Measurements from ENCODE around the gene CLDN22.

The CLDN22 gene

DNA sequence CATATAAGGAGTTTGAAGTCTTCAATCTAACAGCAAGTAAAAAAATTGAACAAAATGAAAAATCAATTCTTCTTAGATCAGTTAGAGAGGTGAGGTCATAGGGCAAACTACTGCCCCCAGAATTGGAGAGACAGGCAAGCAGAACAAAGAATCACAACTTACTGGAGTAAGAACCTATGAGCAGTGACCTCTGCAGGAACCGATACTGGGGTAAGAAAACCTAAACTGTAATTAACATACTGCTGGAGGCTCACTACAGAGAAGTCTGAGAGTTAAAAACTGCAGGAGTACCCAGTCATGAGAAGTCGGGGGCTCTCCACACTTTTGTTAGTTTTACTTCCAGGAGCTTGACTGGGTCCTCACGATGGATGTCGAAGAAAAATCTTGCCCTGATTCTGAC is 16.0 kb downstream of the CLDN22 start:
- no peak overlapping the region for H3K27ac ChIP-seq
- no peak for TF ChIP-seq ZFX (IDR thresholded peaks at IDR 0.05)
- TF ChIP-seq, protein P1, sequence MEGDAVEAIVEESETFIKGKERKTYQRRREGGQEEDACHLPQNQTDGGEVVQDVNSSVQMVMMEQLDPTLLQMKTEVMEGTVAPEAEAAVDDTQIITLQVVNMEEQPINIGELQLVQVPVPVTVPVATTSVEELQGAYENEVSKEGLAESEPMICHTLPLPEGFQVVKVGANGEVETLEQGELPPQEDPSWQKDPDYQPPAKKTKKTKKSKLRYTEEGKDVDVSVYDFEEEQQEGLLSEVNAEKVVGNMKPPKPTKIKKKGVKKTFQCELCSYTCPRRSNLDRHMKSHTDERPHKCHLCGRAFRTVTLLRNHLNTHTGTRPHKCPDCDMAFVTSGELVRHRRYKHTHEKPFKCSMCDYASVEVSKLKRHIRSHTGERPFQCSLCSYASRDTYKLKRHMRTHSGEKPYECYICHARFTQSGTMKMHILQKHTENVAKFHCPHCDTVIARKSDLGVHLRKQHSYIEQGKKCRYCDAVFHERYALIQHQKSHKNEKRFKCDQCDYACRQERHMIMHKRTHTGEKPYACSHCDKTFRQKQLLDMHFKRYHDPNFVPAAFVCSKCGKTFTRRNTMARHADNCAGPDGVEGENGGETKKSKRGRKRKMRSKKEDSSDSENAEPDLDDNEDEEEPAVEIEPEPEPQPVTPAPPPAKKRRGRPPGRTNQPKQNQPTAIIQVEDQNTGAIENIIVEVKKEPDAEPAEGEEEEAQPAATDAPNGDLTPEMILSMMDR (conservative IDR thresholded peaks at IDR 0.05) = no peak

DNA sequence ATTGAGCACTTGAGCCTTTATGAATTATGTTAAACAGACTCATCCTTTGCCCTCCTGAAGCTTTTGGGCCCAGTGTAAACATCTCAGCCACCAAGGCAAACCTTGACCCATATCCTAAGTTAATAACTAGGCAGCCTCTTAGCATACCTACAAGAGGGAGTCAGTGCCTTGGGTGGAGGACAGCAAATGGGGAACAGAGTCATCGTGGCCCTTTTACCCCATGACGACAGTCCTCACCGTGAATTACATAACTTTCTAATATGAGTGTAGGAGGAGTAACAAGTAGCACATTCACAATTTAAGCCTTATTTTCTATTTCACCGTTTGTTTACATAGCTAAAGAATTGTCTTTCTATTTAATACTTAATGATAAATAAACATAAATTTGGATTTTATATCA is 16.8 kb downstream of the CLDN22 start:
- TF ChIP-seq ZFX (IDR thresholded peaks at IDR 0.05) = no peak
- TF ChIP-seq, protein P1 (conservative IDR thresholded peaks at IDR 0.05) = no peak
- H3K27ac ChIP-seq = no peak overlapping the region

DNA sequence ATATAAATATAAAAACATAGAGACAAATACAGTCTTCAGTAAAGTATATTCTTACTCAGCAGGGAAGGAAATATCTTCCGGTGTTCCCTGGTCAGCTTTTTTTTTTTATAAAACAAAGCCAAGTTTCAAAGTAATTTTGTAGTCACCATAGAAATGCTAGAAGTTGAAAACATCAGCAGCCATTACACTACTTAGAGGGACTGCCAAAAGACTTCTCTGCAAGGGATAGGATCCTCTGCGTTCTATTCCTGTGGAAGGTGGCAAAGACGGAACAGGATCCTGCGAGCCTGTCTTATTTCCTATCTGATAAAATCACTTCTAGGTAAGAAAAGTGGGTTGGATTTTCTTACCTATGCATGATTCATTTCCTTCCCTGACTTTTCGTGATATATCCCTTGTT is 19.4 kb downstream of the CLDN22 start:
- TF ChIP-seq, protein P1 (conservative IDR thresholded peaks at IDR 0.05) = no peak
- no peak for TF ChIP-seq ZFX (IDR thresholded peaks at IDR 0.05)
- H3K27ac ChIP-seq = no peak overlapping the region

DNA sequence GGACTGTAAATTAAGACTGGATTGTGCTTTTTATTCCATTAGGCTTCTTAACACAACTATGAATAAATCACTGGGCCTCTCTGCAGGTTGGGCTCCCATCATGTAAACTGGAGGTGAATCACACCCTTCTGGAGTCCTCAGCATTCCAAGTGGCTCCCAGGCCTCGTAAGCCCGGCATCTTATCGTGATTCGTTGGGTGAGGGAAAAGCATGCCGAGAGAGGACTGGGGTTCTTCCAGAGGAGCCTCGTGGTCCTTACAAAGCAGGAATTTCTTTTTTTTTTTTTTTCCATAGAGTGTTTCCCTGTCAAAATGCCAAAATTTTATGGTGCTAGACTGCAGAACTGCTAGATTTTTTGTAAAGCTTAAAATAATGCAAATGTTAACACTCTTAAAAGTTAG is 20.0 kb downstream of the CLDN22 start:
- no peak for TF ChIP-seq ZFX (IDR thresholded peaks at IDR 0.05)
- TF ChIP-seq, protein P1 (conservative IDR thresholded peaks at IDR 0.05) = no peak
- no peak overlapping the region for H3K27ac ChIP-seq

DNA sequence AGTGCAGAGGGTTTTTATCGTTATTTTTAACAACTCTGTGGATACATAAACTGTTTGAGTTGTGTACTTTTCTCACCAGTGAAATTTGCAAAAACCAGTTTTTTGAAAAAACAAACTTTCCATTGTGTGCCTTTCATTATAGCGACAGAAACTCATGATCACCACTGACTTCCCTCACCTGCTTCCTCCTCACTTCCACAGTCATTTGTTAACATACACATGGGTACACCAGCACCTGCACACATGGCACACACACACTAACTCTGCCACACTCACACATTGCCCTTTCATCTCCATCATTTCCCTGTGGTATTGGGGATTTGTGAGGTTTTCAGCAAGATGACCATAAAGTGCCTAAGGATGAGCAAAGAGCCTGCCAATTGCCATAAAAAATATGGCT is 20.6 kb downstream of the CLDN22 start:
- TF ChIP-seq ZFX (IDR thresholded peaks at IDR 0.05) = no peak
- TF ChIP-seq, protein P1 (conservative IDR thresholded peaks at IDR 0.05) = no peak
- H3K27ac ChIP-seq = no peak overlapping the region

DNA sequence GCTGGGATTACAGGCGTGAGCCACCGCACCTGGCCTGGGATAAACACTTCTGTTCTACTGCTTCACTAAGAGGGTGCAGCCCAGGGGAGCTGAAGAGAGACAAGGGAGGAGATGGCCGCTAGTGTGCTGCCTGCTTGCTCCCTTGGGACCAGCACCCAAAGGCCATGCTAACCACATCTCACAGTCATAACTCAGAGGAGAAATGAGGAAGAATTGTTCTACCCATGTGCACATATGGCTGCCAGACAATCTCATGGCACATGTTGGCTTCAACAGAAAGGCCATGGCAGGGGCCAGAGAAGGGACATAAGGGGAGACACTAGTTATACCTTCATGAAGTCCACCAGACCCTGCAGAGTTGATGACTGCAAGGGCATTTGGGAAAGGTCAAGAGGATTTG is 22.4 kb downstream of the CLDN22 start:
- no peak overlapping the region for H3K27ac ChIP-seq
- no peak for TF ChIP-seq ZFX (IDR thresholded peaks at IDR 0.05)
- TF ChIP-seq, protein P1 (conservative IDR thresholded peaks at IDR 0.05) = no peak

DNA sequence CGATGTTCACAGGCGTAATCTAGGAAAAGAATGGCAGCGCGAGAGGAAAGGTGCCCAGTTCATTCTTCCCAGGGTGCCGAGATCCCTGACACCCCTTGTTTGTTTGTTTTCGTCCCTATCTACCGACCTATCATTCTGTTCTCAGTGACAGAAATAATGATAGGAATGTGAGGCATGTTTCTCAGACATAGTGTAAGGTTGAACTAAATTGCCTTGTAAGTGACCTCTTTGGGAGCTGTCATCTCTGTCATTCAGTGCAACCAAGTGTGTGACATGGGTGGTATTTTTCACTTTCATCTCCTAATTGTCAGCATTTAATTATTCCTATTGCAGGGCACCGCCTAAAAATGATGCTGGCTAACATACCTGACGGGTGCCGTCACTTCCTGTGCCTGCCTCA is 24.4 kb downstream of the CLDN22 start:
- TF ChIP-seq ZFX (IDR thresholded peaks at IDR 0.05) = no peak
- TF ChIP-seq, protein P1 (conservative IDR thresholded peaks at IDR 0.05) = no peak
- no peak overlapping the region for H3K27ac ChIP-seq

All from C4-2B (cell line).